Fibroblast of lung (primary cell): ENCODE data around the gene EFNB2. TPM values are rescaled to one million over a fixed set of nuclear protein-coding genes. Genes with fewer than 3 reads are reported as not detected.

Source experiments
- DNase-seq, 2 donors: peaks; one replicate each; pipeline versions ENCODE4 v3.0.0 to v3.0.0-alpha.2; 2010; ENCODE audit warnings: low read depth in 2 of 2
- H2AFZ ChIP-seq: 2 replicates; pipeline ENCODE4 v1.5.1; 2012; ENCODE audit warnings: low read length, control low read depth, inconsistent platforms
- H3K27ac ChIP-seq: 2 replicates; pipeline ENCODE4 v1.5.1; 2011; ENCODE audit warnings: low read length, control low read depth; ENCODE audit not compliant: insufficient read depth
- H3K27me3 ChIP-seq: 2 replicates; pipeline ENCODE4 v1.5.1; 2011; ENCODE audit warnings: mild to moderate bottlenecking, low read length; ENCODE audit not compliant: control insufficient read depth, insufficient read depth
- H3K36me3 ChIP-seq: 2 replicates; pipeline ENCODE4 v1.5.1; 2011; ENCODE audit warnings: low read length; ENCODE audit not compliant: control insufficient read depth, insufficient read depth
- H3K4me1 ChIP-seq: 2 replicates; pipeline ENCODE4 v1.5.1; 2011; ENCODE audit warnings: low read length; ENCODE audit not compliant: control insufficient read depth, insufficient read depth; ENCODE audit errors: extremely low read depth
- H3K4me2 ChIP-seq: 2 replicates; pipeline ENCODE4 v1.5.1; 2011; ENCODE audit warnings: low read length, control low read depth; ENCODE audit not compliant: insufficient read depth; ENCODE audit errors: extremely low read depth
- H3K4me3 ChIP-seq, 4 experiments: fragments of 200-600 bp in 1 of 4; sonication (generic) in 1 of 4; replicated peaks in 1 of 4; 2 replicates each; pipeline ENCODE4 v1.5.1; 2011 to 2016; ENCODE audit warnings: low read length in 4 of 4, low read depth in 3 of 4, mild to moderate bottlenecking in 3 of 4, control low read depth in 2 of 4, inconsistent platforms in 1 of 4, mixed read lengths in 1 of 4; ENCODE audit not compliant: insufficient read depth in 1 of 4; ENCODE audit errors: control extremely low read depth in 1 of 4
- H3K79me2 ChIP-seq: 2 replicates; pipeline ENCODE4 v1.5.1; 2012; ENCODE audit warnings: mild to moderate bottlenecking, low read length, inconsistent platforms; ENCODE audit not compliant: control insufficient read depth, insufficient read depth
- H3K9ac ChIP-seq: 2 replicates; pipeline ENCODE4 v1.5.1; 2011; ENCODE audit warnings: mild to moderate bottlenecking, low read length, control low read depth; ENCODE audit not compliant: insufficient read depth
- H3K9me3 ChIP-seq: 2 replicates; pipeline ENCODE4 v1.5.1; 2012; ENCODE audit warnings: low read depth, low read length; ENCODE audit not compliant: control insufficient read depth, insufficient read depth
- H4K20me1 ChIP-seq: 2 replicates; pipeline ENCODE4 v1.5.1; 2011; ENCODE audit warnings: low read length; ENCODE audit not compliant: control insufficient read depth, insufficient read depth; ENCODE audit errors: extremely low read depth
- CTCF ChIP-seq, 2 donors: IDR thresholded peaks in 1 of 2; conservative IDR thresholded peaks in 1 of 2; 1 replicate in 1 of 2; 2 replicates in 1 of 2; pipeline ENCODE4 v1.5.1; 2011 to 2012; ENCODE audit warnings: low read length in 2 of 2, control low read depth in 1 of 2, inconsistent platforms in 1 of 2, low read depth in 1 of 2, mild to moderate bottlenecking in 1 of 2
- EZH2 ChIP-seq: IDR thresholded peaks from 2 replicates; pipeline ENCODE4 v1.5.1; 2012; ENCODE audit warnings: low read length, control low read depth, mild to moderate bottlenecking; ENCODE audit errors: missing control alignments
- polyA plus RNA-seq, 2 donors: library from polyadenylated mRNA; depleted of rRNA in 1 of 2; stranded (reverse) in 1 of 2; unstranded in 1 of 2; fragments of >200 nt; gene quantifications; 2 replicates each; pipeline ENCODE4 v1.2.1, GENCODE V29; 2011 to 2012; ENCODE audit warnings: missing spikeins in 1 of 2
- total RNA-seq: library from RNA; depleted of rRNA; stranded (reverse); fragments of >200 nt; gene quantifications from 2 replicates; pipeline ENCODE4 v1.2.1, GENCODE V29; 2014

The EFNB2 gene
- total and polyA plus RNA-seq, 2 donors (not counting 1 experiment from before 2014, with no cell fraction given), result 13.5 to 20.0 TPM

GRCh38 chr13:106550570-106551135, 15.2 kb upstream of the EFNB2 start:
- Histone ChIP-seq H3K9ac (no peak overlapping the region), H4K20me1 (no peaks in the 10 kb centered on the region), H3K79me2 (peaks cover 91% of the 10 kb centered on the region), H3K36me3 (peaks cover 4% of the 10 kb centered on the region), H3K4me2 (no peak overlapping the region), H3K4me3 (no peak overlapping the region), H3K4me1 (peaks cover under 1% of the 10 kb centered on the region), H3K9me3 (no peaks in the 10 kb centered on the region), H3K27me3 (no peaks in the 10 kb centered on the region), H3K27ac (no peak overlapping the region), H2AFZ (no peak overlapping the region)
- DNase-seq, result no peak
- no peak for TF ChIP-seq EZH2
- no peak for TF ChIP-seq CTCF (conservative IDR thresholded peaks at IDR 0.05 in 1 of 2, IDR thresholded peaks at IDR 0.05 in 1 of 2; ENCODE audit: low read depth in 1 of 2, low read length in 2 of 2)

GRCh38 chr13:106548064-106548696, 12.7 kb upstream of the EFNB2 start:
- Histone ChIP-seq H3K9ac (no peak overlapping the region), H3K4me3 (no peak overlapping the region), H3K27me3 (no peaks in the 10 kb centered on the region), H3K36me3 (peaks cover 3% of the 10 kb centered on the region), H3K27ac (no peak overlapping the region), H3K4me1 (no peaks in the 10 kb centered on the region), H3K9me3 (no peaks in the 10 kb centered on the region), H2AFZ (no peak overlapping the region), H3K4me2 (no peak overlapping the region), H4K20me1 (no peaks in the 10 kb centered on the region), H3K79me2 (peaks cover 80% of the 10 kb centered on the region)
- TF ChIP-seq EZH2 (no peak), CTCF (conservative IDR thresholded peaks at IDR 0.05 in 1 of 2, IDR thresholded peaks at IDR 0.05 in 1 of 2; ENCODE audit: low read depth in 1 of 2, low read length in 2 of 2) (no peak)
- DNase-seq, result peak; percentile 36 to 69

- Histone ChIP-seq H3K79me2 (peaks cover 23% of the 10 kb centered on the region), H3K4me3 (no peak overlapping the region), H3K27me3 (no peaks in the 10 kb centered on the region), H3K4me1 (no peaks in the 10 kb centered on the region), H3K36me3 (peaks cover 3% of the 10 kb centered on the region), H3K4me2 (no peak overlapping the region), H3K27ac (no peak overlapping the region), H4K20me1 (no peaks in the 10 kb centered on the region), H3K9ac (no peak overlapping the region), H3K9me3 (no peaks in the 10 kb centered on the region), H2AFZ (no peak overlapping the region)
- DNase-seq, result no peak
- no peak for TF ChIP-seq EZH2
- TF ChIP-seq CTCF (conservative IDR thresholded peaks at IDR 0.05 in 1 of 2, IDR thresholded peaks at IDR 0.05 in 1 of 2; ENCODE audit: low read depth in 1 of 2, low read length in 2 of 2), result no peak
Measured at GRCh38 chr13:106541826-106542225, 6.4 kb upstream of the EFNB2 start.
